ENCODE results near the gene HOXD10. TPM values are rescaled to one million over a fixed set of nuclear protein-coding genes. Genes with fewer than 3 reads are reported as not detected.

HOXD10 gene
- total and polyA plus RNA-seq, 2 of the 13 experiments (the other 11 are each of a cell fraction or from before 2014, with no cell fraction given) = not detected

DNA sequence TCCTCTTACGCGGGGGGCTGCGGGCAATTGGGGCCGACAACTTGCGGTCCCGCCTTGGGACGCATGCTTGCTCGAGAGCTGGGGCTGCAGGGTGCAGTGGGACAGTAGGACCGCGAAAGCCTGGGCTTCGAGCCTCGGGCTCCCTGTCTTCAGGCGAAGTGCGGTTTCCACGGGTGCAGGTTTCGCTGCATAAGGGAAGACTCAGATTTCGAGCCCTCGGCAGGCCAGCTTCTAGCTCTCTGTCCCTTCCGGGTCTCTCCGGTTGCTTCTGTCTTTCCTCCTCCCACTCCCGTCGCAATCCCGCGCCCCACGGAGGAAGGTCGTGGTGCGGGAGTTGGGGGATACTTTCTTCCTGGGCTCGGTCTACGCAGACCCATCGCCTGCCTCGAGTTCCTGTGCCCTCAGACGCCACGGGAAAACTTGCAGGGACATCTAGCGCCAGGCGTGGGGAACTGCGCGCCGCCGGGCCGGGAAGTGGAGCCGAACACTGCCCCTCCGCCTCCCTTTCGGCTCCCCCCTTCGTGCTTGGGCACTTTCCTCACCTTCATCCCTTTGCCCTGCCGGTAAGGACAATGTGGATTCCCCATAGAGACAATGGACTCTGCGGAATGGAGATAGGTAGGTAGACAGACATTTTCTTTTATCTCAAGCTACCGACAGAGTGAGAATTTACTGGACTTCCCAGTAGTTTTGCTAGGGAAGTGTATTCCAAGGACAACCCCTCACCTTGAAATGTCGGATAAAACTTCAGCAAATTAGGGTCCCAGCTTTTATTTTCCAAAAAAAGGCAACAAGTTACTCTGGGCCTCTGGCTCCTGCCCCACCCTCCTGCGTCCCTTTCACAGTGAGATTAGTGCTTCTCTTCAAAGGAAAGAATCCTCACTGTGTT is 28.3 kb upstream of the HOXD10 start (continued):
- TF ChIP-seq FIP1L1 (IDR thresholded peaks at IDR 0.05; ENCODE audit: borderline replicate concordance, insufficient read depth, low read depth, low read length) (no peak), YEATS2 (CRISPR knock-in tag; IDR thresholded peaks at IDR 0.05; ENCODE audit: borderline replicate concordance) (0 out of 2 replicates have a peak, but pooled peaks have one; percentile 33), CREB1 (IDR thresholded peaks at IDR 0.05) (no peak), CREB1 (CRISPR knock-in tag; IDR thresholded peaks at IDR 0.05) (no peak), ZKSCAN8 (CRISPR knock-in tag; IDR thresholded peaks at IDR 0.05; ENCODE audit: borderline replicate concordance) (no peak), CBX2 (IDR thresholded peaks at IDR 0.05; ENCODE audit: low read depth, low read length) (no peak), CBX2 (CRISPR knock-in tag; IDR thresholded peaks at IDR 0.05; ENCODE audit: low read depth) (peak; percentile 89; the same call in 1 of the 2 replicates), ELF3 (CRISPR knock-in tag; IDR thresholded peaks at IDR 0.05) (peak; percentile 29; the same call in 1 of the 2 replicates), U2AF1 (optimal IDR thresholded peaks at IDR 0.05; ENCODE audit: low read depth, low read length) (no peak), ZNF891 (CRISPR knock-in tag; IDR thresholded peaks at IDR 0.05) (peak; percentile 46; the same call in 1 of the 2 replicates), TCF7 (IDR thresholded peaks at IDR 0.05; ENCODE audit: low read depth) (no peak), ZNF570 (CRISPR knock-in tag; IDR thresholded peaks at IDR 0.05; ENCODE audit: borderline replicate concordance) (no peak), SPEN (CRISPR knock-in tag; IDR thresholded peaks at IDR 0.05; ENCODE audit: low read depth) (no peak), MAZ (IDR thresholded peaks at IDR 0.05; ENCODE audit: borderline replicate concordance, low read depth, low read length) (no peak), MAZ (CRISPR knock-in tag; IDR thresholded peaks at IDR 0.05; ENCODE audit: low read depth) (no peak), ZNF224 (CRISPR knock-in tag; IDR thresholded peaks at IDR 0.05) (no peak), POLR2G (IDR thresholded peaks at IDR 0.05; ENCODE audit: low read depth, low read length) (no peak), ZNF589 (CRISPR knock-in tag; conservative IDR thresholded peaks at IDR 0.05) (no peak)
- TF ChIP-seq, protein P1, sequence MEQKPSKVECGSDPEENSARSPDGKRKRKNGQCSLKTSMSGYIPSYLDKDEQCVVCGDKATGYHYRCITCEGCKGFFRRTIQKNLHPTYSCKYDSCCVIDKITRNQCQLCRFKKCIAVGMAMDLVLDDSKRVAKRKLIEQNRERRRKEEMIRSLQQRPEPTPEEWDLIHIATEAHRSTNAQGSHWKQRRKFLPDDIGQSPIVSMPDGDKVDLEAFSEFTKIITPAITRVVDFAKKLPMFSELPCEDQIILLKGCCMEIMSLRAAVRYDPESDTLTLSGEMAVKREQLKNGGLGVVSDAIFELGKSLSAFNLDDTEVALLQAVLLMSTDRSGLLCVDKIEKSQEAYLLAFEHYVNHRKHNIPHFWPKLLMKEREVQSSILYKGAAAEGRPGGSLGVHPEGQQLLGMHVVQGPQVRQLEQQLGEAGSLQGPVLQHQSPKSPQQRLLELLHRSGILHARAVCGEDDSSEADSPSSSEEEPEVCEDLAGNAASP (CRISPR knock-in tag; IDR thresholded peaks at IDR 0.05; ENCODE audit: borderline replicate concordance) = 0 out of 2 replicates have a peak, but pooled peaks have one; percentile 8
- TF ChIP-seq, protein P2, sequence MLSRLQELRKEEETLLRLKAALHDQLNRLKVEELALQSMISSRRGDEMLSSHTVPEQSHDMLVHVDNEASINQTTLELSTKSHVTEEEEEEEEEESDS (CRISPR knock-in tag; IDR thresholded peaks at IDR 0.05; ENCODE audit: borderline replicate concordance) = no peak
- TF ChIP-seq, protein P3, sequence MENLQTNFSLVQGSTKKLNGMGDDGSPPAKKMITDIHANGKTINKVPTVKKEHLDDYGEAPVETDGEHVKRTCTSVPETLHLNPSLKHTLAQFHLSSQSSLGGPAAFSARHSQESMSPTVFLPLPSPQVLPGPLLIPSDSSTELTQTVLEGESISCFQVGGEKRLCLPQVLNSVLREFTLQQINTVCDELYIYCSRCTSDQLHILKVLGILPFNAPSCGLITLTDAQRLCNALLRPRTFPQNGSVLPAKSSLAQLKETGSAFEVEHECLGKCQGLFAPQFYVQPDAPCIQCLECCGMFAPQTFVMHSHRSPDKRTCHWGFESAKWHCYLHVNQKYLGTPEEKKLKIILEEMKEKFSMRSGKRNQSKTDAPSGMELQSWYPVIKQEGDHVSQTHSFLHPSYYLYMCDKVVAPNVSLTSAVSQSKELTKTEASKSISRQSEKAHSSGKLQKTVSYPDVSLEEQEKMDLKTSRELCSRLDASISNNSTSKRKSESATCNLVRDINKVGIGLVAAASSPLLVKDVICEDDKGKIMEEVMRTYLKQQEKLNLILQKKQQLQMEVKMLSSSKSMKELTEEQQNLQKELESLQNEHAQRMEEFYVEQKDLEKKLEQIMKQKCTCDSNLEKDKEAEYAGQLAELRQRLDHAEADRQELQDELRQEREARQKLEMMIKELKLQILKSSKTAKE (CRISPR knock-in tag; IDR thresholded peaks at IDR 0.05; ENCODE audit: borderline replicate concordance) = no peak
- TF ChIP-seq, protein P4, sequence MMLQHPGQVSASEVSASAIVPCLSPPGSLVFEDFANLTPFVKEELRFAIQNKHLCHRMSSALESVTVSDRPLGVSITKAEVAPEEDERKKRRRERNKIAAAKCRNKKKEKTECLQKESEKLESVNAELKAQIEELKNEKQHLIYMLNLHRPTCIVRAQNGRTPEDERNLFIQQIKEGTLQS (CRISPR knock-in tag; IDR thresholded peaks at IDR 0.05) = no peak
- TF ChIP-seq, protein P5, sequence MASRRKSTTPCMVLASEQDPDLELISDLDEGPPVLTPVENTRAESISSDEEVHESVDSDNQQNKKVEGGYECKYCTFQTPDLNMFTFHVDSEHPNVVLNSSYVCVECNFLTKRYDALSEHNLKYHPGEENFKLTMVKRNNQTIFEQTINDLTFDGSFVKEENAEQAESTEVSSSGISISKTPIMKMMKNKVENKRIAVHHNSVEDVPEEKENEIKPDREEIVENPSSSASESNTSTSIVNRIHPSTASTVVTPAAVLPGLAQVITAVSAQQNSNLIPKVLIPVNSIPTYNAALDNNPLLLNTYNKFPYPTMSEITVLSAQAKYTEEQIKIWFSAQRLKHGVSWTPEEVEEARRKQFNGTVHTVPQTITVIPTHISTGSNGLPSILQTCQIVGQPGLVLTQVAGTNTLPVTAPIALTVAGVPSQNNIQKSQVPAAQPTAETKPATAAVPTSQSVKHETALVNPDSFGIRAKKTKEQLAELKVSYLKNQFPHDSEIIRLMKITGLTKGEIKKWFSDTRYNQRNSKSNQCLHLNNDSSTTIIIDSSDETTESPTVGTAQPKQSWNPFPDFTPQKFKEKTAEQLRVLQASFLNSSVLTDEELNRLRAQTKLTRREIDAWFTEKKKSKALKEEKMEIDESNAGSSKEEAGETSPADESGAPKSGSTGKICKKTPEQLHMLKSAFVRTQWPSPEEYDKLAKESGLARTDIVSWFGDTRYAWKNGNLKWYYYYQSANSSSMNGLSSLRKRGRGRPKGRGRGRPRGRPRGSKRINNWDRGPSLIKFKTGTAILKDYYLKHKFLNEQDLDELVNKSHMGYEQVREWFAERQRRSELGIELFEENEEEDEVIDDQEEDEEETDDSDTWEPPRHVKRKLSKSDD (CRISPR knock-in tag; IDR thresholded peaks at IDR 0.05; ENCODE audit: low read depth) = no peak

Measured in HepG2 (cell line).